ENCODE data around the gene TP63.

- TF ChIP-seq POLR2A (IDR thresholded peaks at IDR 0.05) (no peak), CTCF (IDR thresholded peaks at IDR 0.05) (no peak)
Observed at GRCh38 chr3:189584645-189585044, 46.5 kb upstream of the TP63 start.
